Hepatocyte (in vitro differentiated cells): ENCODE measurements around the gene TRIP12. TPM values are rescaled to one million over a fixed set of nuclear protein-coding genes. Genes with fewer than 3 reads are reported as not detected.
"Not testable (repeated sequence)": the region's sequence is repeated elsewhere in the genome, so short reads cannot be mapped to it uniquely, and the experiment has no call there.

Source experiments
- DNase-seq: peaks from one replicate; pipeline ENCODE4 v3.0.0-alpha.2; 2016; ENCODE audit warnings: low spot score
- H2AFZ ChIP-seq: fragments of 200-600 bp; sonication (generic); 2 replicates; pipeline ENCODE4 v1.6.0; 2016; ENCODE audit warnings: antibody characterized with exemption, mild to moderate bottlenecking
- H3K27ac ChIP-seq: fragments of 200-600 bp; sonication (generic); 2 replicates; pipeline ENCODE4 v1.5.1; 2016; ENCODE audit warnings: mild to moderate bottlenecking
- H3K27me3 ChIP-seq: fragments of 200-600 bp; sonication (generic); 2 replicates; pipeline ENCODE4 v1.6.1; 2016
- H3K36me3 ChIP-seq: fragments of 200-600 bp; sonication (generic); replicated peaks from 2 replicates; pipeline ENCODE4 v1.5.1; 2016; ENCODE audit warnings: low read depth; ENCODE audit not compliant: insufficient read depth
- H3K4me1 ChIP-seq: fragments of 200-600 bp; sonication (generic); 2 replicates; pipeline ENCODE4 v1.5.1; 2016; ENCODE audit warnings: mild to moderate bottlenecking, moderate library complexity; ENCODE audit not compliant: insufficient read depth
- H3K4me2 ChIP-seq: fragments of 200-600 bp; sonication (generic); 2 replicates; pipeline ENCODE4 v1.6.0; 2016
- H3K4me3 ChIP-seq: fragments of 200-600 bp; sonication (generic); 2 replicates; pipeline ENCODE4 v1.5.1; 2016; ENCODE audit warnings: mild to moderate bottlenecking
- H3K79me2 ChIP-seq: fragments of 200-600 bp; sonication (generic); 2 replicates; pipeline ENCODE4 v1.6.0; 2017; ENCODE audit warnings: mild to moderate bottlenecking
- H3K9me2 ChIP-seq: fragments of 200-600 bp; sonication (generic); replicated peaks from 2 replicates; pipeline ENCODE4 v1.6.0; 2017; ENCODE audit warnings: mild to moderate bottlenecking; ENCODE audit not compliant: insufficient read depth
- H3K9me3 ChIP-seq: fragments of 200-600 bp; sonication (generic); 2 replicates; pipeline ENCODE4 v1.5.1; 2016; ENCODE audit warnings: low read depth, mild to moderate bottlenecking
- H4K20me1 ChIP-seq: fragments of 200-600 bp; sonication (generic); 2 replicates; pipeline ENCODE4 v1.6.0; 2016; ENCODE audit warnings: mild to moderate bottlenecking; ENCODE audit not compliant: insufficient read depth, poor library complexity, severe bottlenecking
- CTCF ChIP-seq: fragments of 200-600 bp; sonication (generic); IDR thresholded peaks from 2 replicates; pipeline ENCODE4 v1.5.1; 2016; ENCODE audit warnings: antibody characterized with exemption, mild to moderate bottlenecking; ENCODE audit not compliant: poor library complexity
- EZH2 ChIP-seq: fragments of 200-600 bp; sonication (generic); IDR thresholded peaks from 2 replicates; pipeline ENCODE4 v1.6.1; 2016; ENCODE audit warnings: antibody characterized with exemption, mild to moderate bottlenecking, borderline replicate concordance
- EZH2phosphoT487 ChIP-seq: fragments of 200-600 bp; sonication (generic); IDR thresholded peaks from one replicate; pipeline ENCODE4 v1.6.1; 2018; ENCODE audit warnings: antibody characterized with exemption, mild to moderate bottlenecking, low read depth, moderate library complexity; ENCODE audit not compliant: unreplicated experiment, severe bottlenecking
- WGBS: methylation state at CpG from one replicate; pipeline ENCODE4 v1.1.6; 2016; ENCODE audit warnings: low lambda C conversion rate; ENCODE audit errors: missing lambda C conversion rate; 5-methylcytosine and 5-hydroxymethylcytosine counted together
- polyA plus RNA-seq: library from polyadenylated mRNA; unstranded; fragments of >200 nt; fragmentation: Nextera tagmentation; extraction: Ambion mirVana; gene quantifications from 2 replicates; pipeline ENCODE4 v1.2.1, GENCODE V29; 2016
- total RNA-seq: library from RNA; depleted of rRNA; stranded (reverse); fragments of >200 nt; gene quantifications from 2 replicates; pipeline ENCODE4 v1.2.3, GENCODE V29; 2014

Gene TRIP12
- total and polyA plus RNA-seq, 2 experiments from 2014 or later = 40.7 to 136 TPM

GRCh38 chr2:229931241-229931640 lies 9.4 kb upstream of the TRIP12 start:
- no peak overlapping the region for H3K4me3 ChIP-seq
- no peak overlapping the region for H2AFZ ChIP-seq
- H3K9me3 ChIP-seq = no peaks in the 10 kb centered on the region
- no peak overlapping the region for H3K27ac ChIP-seq
- DNase-seq = no peak
- TF ChIP-seq EZH2phosphoT487 = no peak
- no peak for TF ChIP-seq EZH2
- TF ChIP-seq CTCF = no peak
- no peaks in the 10 kb centered on the region for H3K9me2 ChIP-seq
- no peaks in the 10 kb centered on the region for H3K27me3 ChIP-seq
- H4K20me1 ChIP-seq = no peaks in the 10 kb centered on the region
- H3K4me1 ChIP-seq = no peaks in the 10 kb centered on the region
- no peak overlapping the region for H3K4me2 ChIP-seq
- 91% methylated on average over 5 of the region's 5 CpGs for WGBS
- no peaks in the 10 kb centered on the region for H3K36me3 ChIP-seq
- peaks cover 13% of the 10 kb centered on the region for H3K79me2 ChIP-seq

GRCh38 chr2:229930656-229931055 lies 8.8 kb upstream of the TRIP12 start:
- Histone ChIP-seq H3K36me3 (no peaks in the 10 kb centered on the region), H4K20me1 (no peaks in the 10 kb centered on the region), H2AFZ (no peak overlapping the region), H3K9me3 (no peaks in the 10 kb centered on the region), H3K4me1 (no peaks in the 10 kb centered on the region), H3K27ac (no peak overlapping the region), H3K79me2 (peaks cover 17% of the 10 kb centered on the region), H3K27me3 (no peaks in the 10 kb centered on the region), H3K4me3 (no peak overlapping the region), H3K4me2 (no peak overlapping the region), H3K9me2 (no peaks in the 10 kb centered on the region)
- no peak for DNase-seq
- TF ChIP-seq CTCF (no peak), EZH2phosphoT487 (no peak), EZH2 (no peak)
- 85% methylated on average over 7 of the region's 7 CpGs for WGBS

GRCh38 chr2:229927817-229928321 lies 6.1 kb upstream of the TRIP12 start:
- H3K9me2 ChIP-seq = no peaks in the 10 kb centered on the region
- no peak overlapping the region for H2AFZ ChIP-seq
- H4K20me1 ChIP-seq = no peaks in the 10 kb centered on the region
- H3K4me1 ChIP-seq = peaks cover 5% of the 10 kb centered on the region
- no peak overlapping the region for H3K4me3 ChIP-seq
- H3K9me3 ChIP-seq = no peaks in the 10 kb centered on the region
- TF ChIP-seq EZH2 (no peak), EZH2phosphoT487 (no peak), CTCF (no peak)
- WGBS = 88% methylated on average over 2 of the region's 2 CpGs
- no peak for DNase-seq
- H3K79me2 ChIP-seq = peaks cover 41% of the 10 kb centered on the region
- no peak overlapping the region for H3K27ac ChIP-seq
- H3K4me2 ChIP-seq = no peak overlapping the region
- no peaks in the 10 kb centered on the region for H3K36me3 ChIP-seq
- no peaks in the 10 kb centered on the region for H3K27me3 ChIP-seq

GRCh38 chr2:229925201-229925600 lies 3.4 kb upstream of the TRIP12 start:
- H3K79me2 ChIP-seq = peaks cover 55% of the 10 kb centered on the region

GRCh38 chr2:229924541-229924940 lies 2.7 kb upstream of the TRIP12 start:
- H3K4me1 ChIP-seq, DNase-seq, H2AFZ ChIP-seq, H3K27ac ChIP-seq, H3K4me3 ChIP-seq, H3K4me2 ChIP-seq, H3K9me3 ChIP-seq, H3K36me3 ChIP-seq, H3K27me3 ChIP-seq, H3K9me2 ChIP-seq: not testable (repeated sequence)
- Histone ChIP-seq H4K20me1 (peaks cover 16% of the 10 kb centered on the region), H3K79me2 (peaks cover 61% of the 10 kb centered on the region)
- WGBS = over 99% methylated on average over 10 of the region's 10 CpGs

More at GRCh38 chr2:229925201-229925600, 3.4 kb upstream of the TRIP12 start:
- H2AFZ ChIP-seq = no peak overlapping the region
- H4K20me1 ChIP-seq = peaks cover 9% of the 10 kb centered on the region
- no peak for TF ChIP-seq CTCF
- H3K4me3 ChIP-seq = no peak overlapping the region
- H3K9me2 ChIP-seq = no peaks in the 10 kb centered on the region
- no peaks in the 10 kb centered on the region for H3K36me3 ChIP-seq
- no peak for DNase-seq
- H3K27me3 ChIP-seq = no peaks in the 10 kb centered on the region
- peaks cover 5% of the 10 kb centered on the region for H3K4me1 ChIP-seq
- no peaks in the 10 kb centered on the region for H3K9me3 ChIP-seq
- no peak overlapping the region for H3K27ac ChIP-seq
- no peak overlapping the region for H3K4me2 ChIP-seq
